ENCODE data around the gene ZBTB11.

Gene ZBTB11

GRCh38 chr3:101676216-101676764 is 642 bp downstream of the ZBTB11 start (continued):
- TF ChIP-seq, protein P1, sequence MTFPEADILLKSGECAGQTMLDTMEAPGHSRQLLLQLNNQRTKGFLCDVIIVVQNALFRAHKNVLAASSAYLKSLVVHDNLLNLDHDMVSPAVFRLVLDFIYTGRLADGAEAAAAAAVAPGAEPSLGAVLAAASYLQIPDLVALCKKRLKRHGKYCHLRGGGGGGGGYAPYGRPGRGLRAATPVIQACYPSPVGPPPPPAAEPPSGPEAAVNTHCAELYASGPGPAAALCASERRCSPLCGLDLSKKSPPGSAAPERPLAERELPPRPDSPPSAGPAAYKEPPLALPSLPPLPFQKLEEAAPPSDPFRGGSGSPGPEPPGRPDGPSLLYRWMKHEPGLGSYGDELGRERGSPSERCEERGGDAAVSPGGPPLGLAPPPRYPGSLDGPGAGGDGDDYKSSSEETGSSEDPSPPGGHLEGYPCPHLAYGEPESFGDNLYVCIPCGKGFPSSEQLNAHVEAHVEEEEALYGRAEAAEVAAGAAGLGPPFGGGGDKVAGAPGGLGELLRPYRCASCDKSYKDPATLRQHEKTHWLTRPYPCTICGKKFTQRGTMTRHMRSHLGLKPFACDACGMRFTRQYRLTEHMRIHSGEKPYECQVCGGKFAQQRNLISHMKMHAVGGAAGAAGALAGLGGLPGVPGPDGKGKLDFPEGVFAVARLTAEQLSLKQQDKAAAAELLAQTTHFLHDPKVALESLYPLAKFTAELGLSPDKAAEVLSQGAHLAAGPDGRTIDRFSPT (tag by site-specific recombination; IDR thresholded peaks at IDR 0.05), result peak; percentile 84
- TF ChIP-seq ZNF157 (tag by site-specific recombination; IDR thresholded peaks at IDR 0.05), result no peak
- TF ChIP-seq, protein P2, sequence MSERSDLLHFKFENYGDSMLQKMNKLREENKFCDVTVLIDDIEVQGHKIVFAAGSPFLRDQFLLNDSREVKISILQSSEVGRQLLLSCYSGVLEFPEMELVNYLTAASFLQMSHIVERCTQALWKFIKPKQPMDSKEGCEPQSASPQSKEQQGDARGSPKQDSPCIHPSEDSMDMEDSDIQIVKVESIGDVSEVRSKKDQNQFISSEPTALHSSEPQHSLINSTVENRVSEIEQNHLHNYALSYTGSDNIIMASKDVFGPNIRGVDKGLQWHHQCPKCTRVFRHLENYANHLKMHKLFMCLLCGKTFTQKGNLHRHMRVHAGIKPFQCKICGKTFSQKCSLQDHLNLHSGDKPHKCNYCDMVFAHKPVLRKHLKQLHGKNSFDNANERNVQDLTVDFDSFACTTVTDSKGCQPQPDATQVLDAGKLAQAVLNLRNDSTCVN (tag by site-specific recombination; optimal IDR thresholded peaks at IDR 0.05), result peak; percentile 46
- peak; percentile 85 for TF ChIP-seq GLIS1 (tag by site-specific recombination; IDR thresholded peaks at IDR 0.05)
- TF ChIP-seq SP2 (tag by site-specific recombination; IDR thresholded peaks at IDR 0.05), result peak; percentile 81
- no peak for TF ChIP-seq ZBTB1 (tag by site-specific recombination; IDR thresholded peaks at IDR 0.05)
- peak; percentile 81 for TF ChIP-seq SP3 (tag by site-specific recombination; IDR thresholded peaks at IDR 0.05)
- TF ChIP-seq ZNF76 (tag by site-specific recombination; IDR thresholded peaks at IDR 0.05; ENCODE audit: borderline replicate concordance, low read depth), result peak; percentile 20; the same call in 1 of the 2 replicates
- no peak for TF ChIP-seq IKZF3 (tag by site-specific recombination; IDR thresholded peaks at IDR 0.05)
- TF ChIP-seq PATZ1 (tag by site-specific recombination; IDR thresholded peaks at IDR 0.05), result peak; percentile 85
- TF ChIP-seq, protein P3, sequence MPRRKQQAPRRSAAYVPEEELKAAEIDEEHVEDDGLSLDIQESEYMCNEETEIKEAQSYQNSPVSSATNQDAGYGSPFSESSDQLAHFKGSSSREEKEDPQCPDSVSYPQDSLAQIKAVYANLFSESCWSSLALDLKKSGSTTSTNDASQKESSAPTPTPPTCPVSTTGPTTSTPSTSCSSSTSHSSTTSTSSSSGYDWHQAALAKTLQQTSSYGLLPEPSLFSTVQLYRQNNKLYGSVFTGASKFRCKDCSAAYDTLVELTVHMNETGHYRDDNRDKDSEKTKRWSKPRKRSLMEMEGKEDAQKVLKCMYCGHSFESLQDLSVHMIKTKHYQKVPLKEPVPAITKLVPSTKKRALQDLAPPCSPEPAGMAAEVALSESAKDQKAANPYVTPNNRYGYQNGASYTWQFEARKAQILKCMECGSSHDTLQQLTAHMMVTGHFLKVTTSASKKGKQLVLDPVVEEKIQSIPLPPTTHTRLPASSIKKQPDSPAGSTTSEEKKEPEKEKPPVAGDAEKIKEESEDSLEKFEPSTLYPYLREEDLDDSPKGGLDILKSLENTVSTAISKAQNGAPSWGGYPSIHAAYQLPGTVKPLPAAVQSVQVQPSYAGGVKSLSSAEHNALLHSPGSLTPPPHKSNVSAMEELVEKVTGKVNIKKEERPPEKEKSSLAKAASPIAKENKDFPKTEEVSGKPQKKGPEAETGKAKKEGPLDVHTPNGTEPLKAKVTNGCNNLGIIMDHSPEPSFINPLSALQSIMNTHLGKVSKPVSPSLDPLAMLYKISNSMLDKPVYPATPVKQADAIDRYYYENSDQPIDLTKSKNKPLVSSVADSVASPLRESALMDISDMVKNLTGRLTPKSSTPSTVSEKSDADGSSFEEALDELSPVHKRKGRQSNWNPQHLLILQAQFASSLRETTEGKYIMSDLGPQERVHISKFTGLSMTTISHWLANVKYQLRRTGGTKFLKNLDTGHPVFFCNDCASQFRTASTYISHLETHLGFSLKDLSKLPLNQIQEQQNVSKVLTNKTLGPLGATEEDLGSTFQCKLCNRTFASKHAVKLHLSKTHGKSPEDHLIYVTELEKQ (tag by site-specific recombination; IDR thresholded peaks at IDR 0.05; ENCODE audit: borderline replicate concordance), result no peak
- TF ChIP-seq KLF8 (tag by site-specific recombination; IDR thresholded peaks at IDR 0.05), result peak; percentile 63; the same call in 1 of the 2 replicates
- TF ChIP-seq ZNF394 (tag by site-specific recombination; IDR thresholded peaks at IDR 0.05; ENCODE audit: borderline replicate concordance), result no peak
- TF ChIP-seq KLF1 (tag by site-specific recombination; IDR thresholded peaks at IDR 0.05), result 0 out of 2 replicates have a peak, but pooled peaks have one; percentile 17
- TF ChIP-seq ZNF302 (tag by site-specific recombination; IDR thresholded peaks at IDR 0.05; ENCODE audit: low read depth), result no peak
- peak; percentile 10; the same call in 1 of the 2 replicates for TF ChIP-seq ZFHX2 (tag by site-specific recombination; conservative IDR thresholded peaks at IDR 0.05)
- TF ChIP-seq, protein P4, sequence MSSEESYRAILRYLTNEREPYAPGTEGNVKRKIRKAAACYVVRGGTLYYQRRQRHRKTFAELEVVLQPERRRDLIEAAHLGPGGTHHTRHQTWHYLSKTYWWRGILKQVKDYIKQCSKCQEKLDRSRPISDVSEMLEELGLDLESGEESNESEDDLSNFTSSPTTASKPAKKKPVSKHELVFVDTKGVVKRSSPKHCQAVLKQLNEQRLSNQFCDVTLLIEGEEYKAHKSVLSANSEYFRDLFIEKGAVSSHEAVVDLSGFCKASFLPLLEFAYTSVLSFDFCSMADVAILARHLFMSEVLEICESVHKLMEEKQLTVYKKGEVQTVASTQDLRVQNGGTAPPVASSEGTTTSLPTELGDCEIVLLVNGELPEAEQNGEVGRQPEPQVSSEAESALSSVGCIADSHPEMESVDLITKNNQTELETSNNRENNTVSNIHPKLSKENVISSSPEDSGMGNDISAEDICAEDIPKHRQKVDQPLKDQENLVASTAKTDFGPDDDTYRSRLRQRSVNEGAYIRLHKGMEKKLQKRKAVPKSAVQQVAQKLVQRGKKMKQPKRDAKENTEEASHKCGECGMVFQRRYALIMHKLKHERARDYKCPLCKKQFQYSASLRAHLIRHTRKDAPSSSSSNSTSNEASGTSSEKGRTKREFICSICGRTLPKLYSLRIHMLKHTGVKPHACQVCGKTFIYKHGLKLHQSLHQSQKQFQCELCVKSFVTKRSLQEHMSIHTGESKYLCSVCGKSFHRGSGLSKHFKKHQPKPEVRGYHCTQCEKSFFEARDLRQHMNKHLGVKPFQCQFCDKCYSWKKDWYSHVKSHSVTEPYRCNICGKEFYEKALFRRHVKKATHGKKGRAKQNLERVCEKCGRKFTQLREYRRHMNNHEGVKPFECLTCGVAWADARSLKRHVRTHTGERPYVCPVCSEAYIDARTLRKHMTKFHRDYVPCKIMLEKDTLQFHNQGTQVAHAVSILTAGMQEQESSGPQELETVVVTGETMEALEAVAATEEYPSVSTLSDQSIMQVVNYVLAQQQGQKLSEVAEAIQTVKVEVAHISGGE (tag by site-specific recombination; conservative IDR thresholded peaks at IDR 0.05; ENCODE audit: low read depth), result peak; percentile 94
- TF ChIP-seq ZNF133 (tag by site-specific recombination; IDR thresholded peaks at IDR 0.05), result no peak
- TF ChIP-seq, protein P5, sequence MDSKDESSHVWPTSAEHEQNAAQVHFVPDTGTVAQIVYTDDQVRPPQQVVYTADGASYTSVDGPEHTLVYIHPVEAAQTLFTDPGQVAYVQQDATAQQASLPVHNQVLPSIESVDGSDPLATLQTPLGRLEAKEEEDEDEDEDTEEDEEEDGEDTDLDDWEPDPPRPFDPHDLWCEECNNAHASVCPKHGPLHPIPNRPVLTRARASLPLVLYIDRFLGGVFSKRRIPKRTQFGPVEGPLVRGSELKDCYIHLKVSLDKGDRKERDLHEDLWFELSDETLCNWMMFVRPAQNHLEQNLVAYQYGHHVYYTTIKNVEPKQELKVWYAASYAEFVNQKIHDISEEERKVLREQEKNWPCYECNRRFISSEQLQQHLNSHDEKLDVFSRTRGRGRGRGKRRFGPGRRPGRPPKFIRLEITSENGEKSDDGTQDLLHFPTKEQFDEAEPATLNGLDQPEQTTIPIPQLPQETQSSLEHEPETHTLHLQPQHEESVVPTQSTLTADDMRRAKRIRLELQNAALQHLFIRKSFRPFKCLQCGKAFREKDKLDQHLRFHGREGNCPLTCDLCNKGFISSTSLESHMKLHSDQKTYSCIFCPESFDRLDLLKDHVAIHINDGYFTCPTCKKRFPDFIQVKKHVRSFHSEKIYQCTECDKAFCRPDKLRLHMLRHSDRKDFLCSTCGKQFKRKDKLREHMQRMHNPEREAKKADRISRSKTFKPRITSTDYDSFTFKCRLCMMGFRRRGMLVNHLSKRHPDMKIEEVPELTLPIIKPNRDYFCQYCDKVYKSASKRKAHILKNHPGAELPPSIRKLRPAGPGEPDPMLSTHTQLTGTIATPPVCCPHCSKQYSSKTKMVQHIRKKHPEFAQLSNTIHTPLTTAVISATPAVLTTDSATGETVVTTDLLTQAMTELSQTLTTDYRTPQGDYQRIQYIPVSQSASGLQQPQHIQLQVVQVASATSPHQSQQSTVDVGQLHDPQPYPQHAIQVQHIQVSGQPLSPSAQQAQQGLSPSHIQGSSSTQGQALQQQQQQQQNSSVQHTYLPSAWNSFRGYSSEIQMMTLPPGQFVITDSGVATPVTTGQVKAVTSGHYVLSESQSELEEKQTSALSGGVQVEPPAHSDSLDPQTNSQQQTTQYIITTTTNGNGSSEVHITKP (tag by site-specific recombination; IDR thresholded peaks at IDR 0.05), result peak; percentile 78
- peak; percentile 68 for TF ChIP-seq ZIC2 (tag by site-specific recombination; IDR thresholded peaks at IDR 0.05)
- TF ChIP-seq HOXA7 (CRISPR knock-in tag; IDR thresholded peaks at IDR 0.05; ENCODE audit: borderline replicate concordance), result no peak
- TF ChIP-seq ZNF37A (tag by site-specific recombination; IDR thresholded peaks at IDR 0.05), result no peak
- no peak for TF ChIP-seq ZNF580 (tag by site-specific recombination; IDR thresholded peaks at IDR 0.05)

Data from HEK293 (cell line).